Rectal smooth muscle tissue (tissue), 1 donor: ENCODE data around the gene PON3.

Source experiments
- H3K27ac ChIP-seq: one replicate; pipeline ENCODE4 v1.7.0; 2013; ENCODE audit warnings: low read depth, low read length, inconsistent platforms
- H3K27me3 ChIP-seq: one replicate; pipeline ENCODE4 v1.7.0; 2013; ENCODE audit warnings: low read length; ENCODE audit not compliant: control insufficient read depth, insufficient read depth
- H3K36me3 ChIP-seq: one replicate; pipeline ENCODE4 v1.7.0; 2013; ENCODE audit warnings: low read length; ENCODE audit not compliant: control insufficient read depth, insufficient read depth
- H3K4me1 ChIP-seq: one replicate; pipeline ENCODE4 v1.7.0; 2013; ENCODE audit warnings: low read length; ENCODE audit not compliant: control insufficient read depth, insufficient read depth
- H3K4me3 ChIP-seq: one replicate; pipeline ENCODE4 v1.7.0; 2013; ENCODE audit warnings: low read length
- H3K9ac ChIP-seq: one replicate; pipeline ENCODE4 v1.7.0; 2013; ENCODE audit warnings: low read length

Gene PON3

GRCh38 chr7:95309951-95310350 is 86.2 kb downstream of the PON3 start:
- Histone ChIP-seq H3K4me1 (no peaks in the 10 kb centered on the region), H3K9ac (no peak overlapping the region), H3K36me3 (no peaks in the 10 kb centered on the region), H3K27ac (no peak overlapping the region), H3K27me3 (no peaks in the 10 kb centered on the region), H3K4me3 (no peak overlapping the region)
